ENCODE data around the gene DNAJB13.

The DNAJB13 gene

DNA sequence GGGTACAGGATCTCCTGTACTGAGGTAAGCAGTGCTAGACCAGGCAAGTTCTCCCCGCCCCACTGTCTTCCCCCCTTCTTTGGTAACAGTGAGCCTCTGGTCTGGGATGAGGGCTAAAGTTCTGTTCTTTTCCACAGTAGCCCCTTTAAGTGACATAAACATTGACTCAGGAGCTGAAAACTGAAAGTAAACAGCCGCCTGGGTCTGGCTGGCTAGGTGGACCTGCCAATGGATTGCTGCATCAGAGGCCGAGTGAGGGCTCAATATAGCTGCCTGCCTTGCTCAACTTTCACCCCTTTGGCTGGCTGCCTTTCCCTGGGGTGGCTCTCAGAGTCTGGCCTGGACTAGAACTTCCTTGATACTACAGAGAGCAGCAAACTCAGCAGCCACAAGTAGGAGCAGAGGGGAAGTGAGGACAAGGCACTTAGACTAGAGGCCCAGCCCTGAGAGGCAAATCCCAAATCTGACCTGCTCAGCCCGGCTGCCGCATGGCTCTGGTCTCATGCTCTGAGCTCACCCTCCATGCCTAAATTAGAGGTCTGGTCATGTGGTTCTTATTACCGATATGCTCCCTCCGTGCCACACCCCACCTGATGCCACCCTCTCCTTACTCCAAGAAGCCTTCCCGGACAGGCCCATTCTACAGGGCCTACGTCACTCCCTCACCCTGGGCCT is 67.6 kb downstream of the DNAJB13 start:
- DNase-seq = no peak

DNA sequence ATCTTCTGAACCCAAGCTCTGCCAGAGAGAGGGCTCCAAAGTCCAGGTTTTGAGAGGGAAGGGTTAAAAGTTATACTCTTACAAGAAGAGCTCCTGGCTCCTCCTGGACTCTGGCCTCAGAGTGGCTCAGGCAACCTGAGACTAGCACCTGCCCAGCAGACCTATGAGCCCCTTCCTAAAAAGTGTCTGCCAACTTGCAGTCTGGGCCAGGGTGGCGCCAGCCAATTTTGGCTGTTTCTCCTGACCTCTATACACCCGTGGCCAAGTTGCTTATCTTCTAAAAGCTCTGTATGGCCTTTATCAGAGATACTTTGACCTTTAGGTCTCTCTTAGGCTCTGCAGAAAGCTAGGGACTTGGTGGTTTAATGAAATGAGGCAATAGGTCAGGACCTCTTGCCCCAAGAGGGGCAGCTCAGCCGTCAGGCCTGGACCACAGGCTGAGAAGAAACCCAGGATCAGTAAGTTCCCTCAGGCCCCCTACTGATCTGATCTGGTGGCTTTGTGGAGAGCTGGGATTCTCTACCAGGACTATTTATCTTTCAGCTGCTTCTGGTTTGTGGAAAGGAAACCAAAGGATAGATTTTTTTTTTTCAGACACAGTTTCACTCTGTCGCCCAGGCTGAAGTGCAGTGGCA is 68.4 kb downstream of the DNAJB13 start:
- DNase-seq = no peak

DNA sequence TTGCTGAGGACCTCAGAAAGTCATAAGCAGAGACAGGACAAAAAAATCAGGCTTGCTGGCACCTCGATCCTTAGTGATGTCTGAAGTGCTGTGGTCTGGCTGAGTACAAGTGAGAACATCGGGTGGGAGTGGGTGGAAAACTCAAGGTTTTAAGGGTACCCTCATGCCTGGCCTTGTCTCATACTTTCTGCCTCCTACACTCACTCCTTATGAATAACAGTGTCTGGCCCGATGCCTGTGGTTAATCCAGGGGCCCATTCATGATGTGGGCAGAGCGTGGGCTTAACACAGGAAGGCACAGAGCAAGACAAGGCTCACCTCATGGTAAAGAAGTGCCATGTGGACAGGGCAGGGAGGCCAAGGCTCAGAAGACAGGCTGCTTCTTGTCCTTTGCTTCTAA is 69.0 kb downstream of the DNAJB13 start:
- DNase-seq = no peak
